K562 (cell line): ENCODE results near the gene TRIM34. TPM values are rescaled to one million over a fixed set of nuclear protein-coding genes. Genes with fewer than 3 reads are reported as not detected.
"Not testable (repeated sequence)": the region's sequence is repeated elsewhere in the genome, so short reads cannot be mapped to it uniquely, and the experiment has no call there.

Source experiments
- ATAC-seq: fragments of 200-7000 bp; cut with Tn5 transposase; 3 replicates; pipeline ENCODE4 v1.9.1; 2020; ENCODE audit warnings: moderate library complexity
- BruUV-seq: library from RNA; stranded (reverse); fragments of 400-500 nt; replicated peaks from 2 replicates; lab custom pipeline; 2021; lab: Mats Ljungman, UMichigan
- CTCF ChIA-PET: fragments of 300-600 bp; formaldehyde crosslinking; extraction: SDS; loops from one replicate; lab custom pipeline; 2021; ENCODE audit warnings: low intra/inter-chr PET ratio; lab: Yijun Ruan, JAX
- POLR2A ChIA-PET: fragments of 300-600, 350-650 bp; sonication (Branson Sonifier 250); formaldehyde crosslinking; extraction: SDS; loops from one replicate; lab custom pipeline; 2021; ENCODE audit warnings: antibody characterized with exemption, inconsistent platforms; lab: Yijun Ruan, JAX
- DNase-seq, 4 experiments: peaks; one replicate each; pipeline versions ENCODE4 v3.0.0 to v3.0.0-alpha.2; 2011 to 2018; ENCODE audit warnings: low spot score in 3 of 4, mixed read lengths in 3 of 4; ENCODE audit errors: extremely low read depth in 1 of 4
- FAIRE-seq: peaks from 2 replicates; lab custom pipeline; 2011; peaks lifted over from hg19 to GRCh38; lab: Jason Lieb, UNC
- H2AFZ ChIP-seq: 2 replicates; pipeline ENCODE4 v1.6.0; 2011; ENCODE audit warnings: low read depth, low read length, control low read depth, inconsistent platforms
- H3K27ac ChIP-seq: fragments of 200-600 bp; 3 replicates; pipeline ENCODE4 v1.8.0; 2011; ENCODE audit warnings: low read depth, mild to moderate bottlenecking, control low read depth, inconsistent platforms, low read length, moderate library complexity, mixed read lengths; ENCODE audit errors: extremely low read depth
- H3K27me3 ChIP-seq, 2 experiments: fragments of 300-600 bp in 1 of 2; 2 replicates in 1 of 2; 3 replicates in 1 of 2; pipeline versions ENCODE4 v1.6.0 to v1.8.0; 2011; ENCODE audit warnings: inconsistent platforms in 2 of 2, low read length in 2 of 2, mild to moderate bottlenecking in 1 of 2, mixed read lengths in 1 of 2, moderate library complexity in 1 of 2; ENCODE audit not compliant: control insufficient read depth in 2 of 2, insufficient read depth in 2 of 2
- H3K36me3 ChIP-seq: fragments of 300-600 bp; 3 replicates; pipeline ENCODE4 v1.8.0; 2011; ENCODE audit warnings: mild to moderate bottlenecking, low read length, inconsistent platforms; ENCODE audit not compliant: control insufficient read depth, insufficient read depth
- H3K4me1 ChIP-seq, 2 experiments: fragments of 200-600 bp in 1 of 2; replicated peaks in 1 of 2; 2 replicates in 1 of 2; 3 replicates in 1 of 2; pipeline versions ENCODE4 v1.5.1 to v1.8.0; 2011; ENCODE audit warnings: inconsistent platforms in 2 of 2, low read length in 2 of 2, mild to moderate bottlenecking in 1 of 2, mixed read lengths in 1 of 2, moderate library complexity in 1 of 2; ENCODE audit not compliant: control insufficient read depth in 2 of 2, insufficient read depth in 2 of 2
- H3K4me2 ChIP-seq: 2 replicates; pipeline ENCODE4 v1.6.1; 2011; ENCODE audit warnings: low read length, control low read depth, inconsistent platforms, mixed read lengths; ENCODE audit not compliant: insufficient read depth
- H3K4me3 ChIP-seq: fragments of 200-600 bp; sonication (generic), shearing (Covaris generic); 2 replicates; pipeline ENCODE4 v1.5.1; 2016; ENCODE audit warnings: control low read depth, inconsistent platforms
- H3K79me2 ChIP-seq: fragments of 200-600 bp; 3 replicates; pipeline ENCODE4 v1.8.0; 2011; ENCODE audit warnings: low read length, inconsistent platforms; ENCODE audit not compliant: control insufficient read depth, insufficient read depth
- H3K9ac ChIP-seq, 2 experiments: 2 replicates each; pipeline versions ENCODE4 v1.6.0 to v1.6.1; 2011; ENCODE audit warnings: low read depth in 2 of 2, low read length in 2 of 2, control low read depth in 1 of 2, inconsistent platforms in 1 of 2, mild to moderate bottlenecking in 1 of 2, mixed read lengths in 1 of 2; ENCODE audit not compliant: insufficient read depth in 1 of 2
- H3K9me1 ChIP-seq: one replicate; pipeline ENCODE4 v1.6.0; 2011; ENCODE audit warnings: inconsistent platforms, mild to moderate bottlenecking, low read length, moderate library complexity; ENCODE audit not compliant: control insufficient read depth, insufficient read depth
- H3K9me3 ChIP-seq: replicated peaks from 2 replicates; pipeline ENCODE4 v1.5.1; 2011; ENCODE audit warnings: low read depth, low read length, inconsistent platforms; ENCODE audit not compliant: control insufficient read depth, insufficient read depth
- H4K20me1 ChIP-seq: replicated peaks from 2 replicates; pipeline ENCODE4 v1.6.1; 2011; ENCODE audit warnings: low read length, inconsistent platforms, mixed read lengths; ENCODE audit not compliant: control insufficient read depth, insufficient read depth
- BCOR ChIP-seq: fragments of 450-650 bp; IDR thresholded peaks from 2 replicates; pipeline ENCODE4 v1.6.1; 2016
- CTBP1 ChIP-seq: fragments of 450-650 bp; IDR thresholded peaks from 2 replicates; pipeline ENCODE4 v1.6.1; 2016; ENCODE audit warnings: borderline replicate concordance
- IRF9 ChIP-seq: fragments of 450-650 bp; IDR thresholded peaks from 2 replicates; pipeline ENCODE4 v1.6.1; 2016; ENCODE audit warnings: missing biosample characterization, missing genetic modification characterization
- KDM1A ChIP-seq, 2 experiments: fragments of 450-650 bp; IDR thresholded peaks; 2 replicates each; pipeline ENCODE4 v1.6.1; 2016; ENCODE audit warnings: mild to moderate bottlenecking in 2 of 2
- RBBP5 ChIP-seq: fragments of 200-600 bp; sonication (generic); IDR thresholded peaks from 2 replicates; pipeline ENCODE4 v1.6.1; 2012; ENCODE audit warnings: borderline replicate concordance, mild to moderate bottlenecking, low read length, control low read depth, inconsistent platforms; ENCODE audit not compliant: insufficient read depth, poor library complexity, severe bottlenecking
- ZNF121 ChIP-seq: sonication (generic); formaldehyde crosslinking; conservative IDR thresholded peaks from 2 replicates; pipeline ENCODE4 v1.8.0; 2022; ENCODE audit warnings: missing genetic modification reagents
- ZNF146 ChIP-seq: IDR thresholded peaks from one replicate; pipeline ENCODE4 v1.6.1; 2018; ENCODE audit warnings: missing compliant biosample characterization; ENCODE audit not compliant: unreplicated experiment
- WGBS: fragments of 100-300 bp; shearing (Covaris generic); methylation state at CpG from one replicate; pipeline ENCODE4 v1.1.6; 2016; ENCODE audit warnings: low coverage, mixed read lengths; ENCODE audit not compliant: insufficient coverage; ENCODE audit errors: missing lambda C conversion rate; 5-methylcytosine and 5-hydroxymethylcytosine counted together
- in situ Hi-C: fragments of 300-500 bp; cut with MboI; formaldehyde crosslinking; loops from 4 replicates; pipeline ENCODE4 v1.15.0; 2018; ENCODE audit warnings: inconsistent platforms, mixed read lengths
- intact Hi-C: fragments of 100-400 bp; cut with micrococcal nuclease; formaldehyde crosslinking; loops from 2 replicates; pipeline ENCODE4 v1.14.2; 2022
- polyA plus RNA-seq, 8 experiments: library from polyadenylated mRNA; depleted of rRNA in 4 of 8; stranded (reverse) in 5 of 8; unstranded in 3 of 8; fragments of >200 nt; fragmentation: Nextera tagmentation in 2 of 8; fragmentation: Illumina TruSeq in 1 of 8; extraction: Ambion mirVana in 2 of 8; extraction: Trizol in 1 of 8; gene quantifications; 2 replicates each; pipeline versions ENCODE4 v1.2.1 to v1.2.3, GENCODE V29; 2011 to 2014; ENCODE audit warnings: inconsistent platforms in 1 of 8, missing spikeins in 1 of 8
- total RNA-seq, 7 experiments: library from RNA; depleted of rRNA in 6 of 7; stranded (reverse); fragments of >200 nt in 6 of 7; fragmentation: Illumina TruSeq in 2 of 7; extraction: Trizol in 2 of 7; gene quantifications; 2 replicates each; pipeline versions ENCODE4 v1.2.1 to v1.2.3, GENCODE V29; 2011 to 2021; ENCODE audit warnings: low replicate concordance in 1 of 7

Gene TRIM34
- total and polyA plus RNA-seq, 9 of the 15 experiments (the other 6 are each of a cell fraction or from before 2014, with no cell fraction given), result 0.31 to 2.9 (median 1.3) TPM

- no peak for TF ChIP-seq IRF9 (tag)
- TF ChIP-seq CTBP1, result peak; percentile 66
- no peak for TF ChIP-seq RBBP5
- TF ChIP-seq ZNF121, result no peak
These were observed 43.8 kb upstream of the TRIM34 start (continued) for GRCh38 chr11:5581014-5581413.

GRCh38 chr11:5584458-5584857 lies 40.3 kb upstream of the TRIM34 start:
- H3K36me3 ChIP-seq, H3K9ac ChIP-seq, H3K4me3 ChIP-seq, POLR2A ChIA-PET, ATAC-seq, in situ Hi-C loops, H4K20me1 ChIP-seq, BruUV-seq, H2AFZ ChIP-seq, H3K27me3 ChIP-seq, H3K9me1 ChIP-seq, H3K79me2 ChIP-seq, H3K4me2 ChIP-seq, FAIRE-seq, H3K27ac ChIP-seq, intact Hi-C loops, DNase-seq, CTCF ChIA-PET, H3K9me3 ChIP-seq: not testable (repeated sequence)
- peaks cover 11 to 13% of the 10 kb centered on the region in 2 experiments; a peak in 2 of 5 replicates for H3K4me1 ChIP-seq
- 74% methylated on average over 5 of the region's 5 CpGs for WGBS
- TF ChIP-seq ZNF146 (CRISPR knock-in tag) (peak; percentile 92), BCOR (peak; percentile 77), KDM1A (IDR thresholded peaks at IDR 0.05) (0 out of 4 replicates have a peak, but pooled peaks of 1 of the 2 experiments have one; percentile 7)
